PC-3 (cell line): Measurements from ENCODE around the gene CHMP4B. TPM values are rescaled to one million over a fixed set of nuclear protein-coding genes. Genes with fewer than 3 reads are reported as not detected.

ENCODE experiments used
- ATAC-seq: fragments of 200-7000 bp; cut with Tn5 transposase; 2 replicates; pipeline ENCODE4 v1.9.1; 2020; ENCODE audit warnings: mild to moderate bottlenecking, moderate library complexity
- BruUV-seq: library from RNA; stranded (reverse); fragments of 400-500 nt; replicated peaks from 2 replicates; lab custom pipeline; 2021; lab: Mats Ljungman, UMichigan
- CTCF ChIA-PET: fragments of 300-600 bp; sonication (Branson Sonifier 250); formaldehyde crosslinking; loops from one replicate; lab custom pipeline; 2022; ENCODE audit warnings: antibody characterized with exemption; lab: Charles Lee
- POLR2A ChIA-PET: fragments of 300-600 bp; sonication (Branson Sonifier 250); formaldehyde crosslinking; loops from one replicate; lab custom pipeline; 2022; ENCODE audit warnings: antibody characterized with exemption; ENCODE audit not compliant: unreplicated experiment; lab: Charles Lee
- DNase-seq: peaks from one replicate; pipeline ENCODE4 v3.0.0-alpha.2; 2015
- H2AFZ ChIP-seq: fragments of 300-600 bp; sonication (generic); 2 replicates; pipeline ENCODE4 v1.6.0; 2016; ENCODE audit warnings: antibody characterized with exemption, low read length
- H3F3A ChIP-seq: fragments of 300-600 bp; sonication (generic); one replicate; pipeline ENCODE4 v1.6.0; 2017; ENCODE audit warnings: antibody characterized with exemption, low read length, control low read depth, mild to moderate bottlenecking; ENCODE audit not compliant: unreplicated experiment
- H3K27ac ChIP-seq: fragments of 300-600 bp; sonication (generic); 2 replicates; pipeline ENCODE4 v1.5.1; 2016; ENCODE audit warnings: mild to moderate bottlenecking, low read length
- H3K27me3 ChIP-seq: fragments of 300-600 bp; sonication (generic); 2 replicates; pipeline ENCODE4 v1.6.1; 2016; ENCODE audit warnings: low read length, mixed read lengths
- H3K36me3 ChIP-seq: fragments of 300-600 bp; sonication (generic); 2 replicates; pipeline ENCODE4 v1.6.1; 2016; ENCODE audit warnings: low read depth, mixed run types, low read length, mixed read lengths
- H3K4me1 ChIP-seq: fragments of 300-600 bp; sonication (generic); 2 replicates; pipeline ENCODE4 v1.5.1; 2016; ENCODE audit warnings: low read length; ENCODE audit not compliant: insufficient read depth
- H3K4me2 ChIP-seq: fragments of 300-600 bp; sonication (generic); 2 replicates; pipeline ENCODE4 v1.6.0; 2016; ENCODE audit warnings: low read length
- H3K4me3 ChIP-seq: fragments of 300-600 bp; sonication (generic); 2 replicates; pipeline ENCODE4 v1.5.1; 2016; ENCODE audit warnings: mild to moderate bottlenecking, low read length, mixed read lengths
- H3K79me2 ChIP-seq: fragments of 300-600 bp; sonication (generic); 2 replicates; pipeline ENCODE4 v1.6.1; 2017; ENCODE audit warnings: low read length, mixed read lengths
- H3K9ac ChIP-seq: fragments of 300-600 bp; sonication (generic); 2 replicates; pipeline ENCODE4 v1.6.0; 2016; ENCODE audit warnings: mild to moderate bottlenecking, low read length
- H3K9me2 ChIP-seq: fragments of 300-600 bp; sonication (generic); replicated peaks from 2 replicates; pipeline ENCODE4 v1.6.1; 2016; ENCODE audit warnings: mixed run types, low read length, mixed read lengths
- H3K9me3 ChIP-seq: fragments of 300-600 bp; sonication (generic); 2 replicates; pipeline ENCODE4 v1.6.1; 2016; ENCODE audit warnings: low read length, mixed read lengths
- H4K20me1 ChIP-seq: fragments of 300-600 bp; sonication (generic); 2 replicates; pipeline ENCODE4 v1.6.1; 2016; ENCODE audit warnings: low read length, mixed read lengths
- CTCF ChIP-seq: fragments of 300-600 bp; sonication (generic); conservative IDR thresholded peaks from 2 replicates; pipeline ENCODE4 v1.5.1; 2017; ENCODE audit warnings: antibody characterized with exemption, low read depth, mild to moderate bottlenecking, low read length
- EZH2 ChIP-seq: fragments of 300-600 bp; sonication (generic); IDR thresholded peaks from one replicate; pipeline ENCODE4 v1.6.1; 2017; ENCODE audit warnings: antibody characterized with exemption, mild to moderate bottlenecking, low read length; ENCODE audit not compliant: unreplicated experiment
- EZH2phosphoT487 ChIP-seq: fragments of 300-600 bp; sonication (generic); IDR thresholded peaks from 2 replicates; pipeline ENCODE4 v1.6.1; 2018; ENCODE audit warnings: mild to moderate bottlenecking, antibody characterized with exemption, low read length, borderline replicate concordance
- intact Hi-C: fragments of 100-400 bp; cut with micrococcal nuclease; formaldehyde crosslinking; loops from 2 replicates; pipeline ENCODE4 v1.9.0; 2023
- total RNA-seq: library from RNA; depleted of rRNA; stranded (reverse); fragments of >200 nt; gene quantifications from 2 replicates; pipeline ENCODE4 v1.2.3, GENCODE V29; 2014

CHMP4B gene
- total RNA-seq, 1 experiment from 2014 or later, result 68.8 TPM

DNA sequence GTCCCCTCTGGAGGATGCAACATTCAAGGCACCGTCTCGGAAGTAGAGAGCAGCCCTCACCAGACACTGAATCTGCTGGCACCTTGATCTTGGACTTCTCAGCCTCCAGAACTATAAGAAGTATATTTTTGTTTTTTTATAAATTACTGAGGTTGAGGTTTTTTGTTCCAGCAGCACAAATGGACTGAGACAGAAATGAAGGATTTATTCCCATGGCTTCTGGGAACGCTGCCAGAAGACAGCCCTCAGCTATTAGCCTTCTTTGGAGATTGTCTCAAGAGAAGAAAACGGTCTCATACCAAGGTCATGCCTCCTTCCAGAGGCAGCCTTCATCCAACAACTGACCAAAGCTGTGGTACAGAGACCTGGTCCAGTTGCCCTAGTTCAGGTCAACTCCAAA, 85.4 kb downstream of the CHMP4B start:
- H3K36me3 ChIP-seq, result no peaks in the 10 kb centered on the region
- no peaks in the 10 kb centered on the region for H3K79me2 ChIP-seq
- no peaks in the 10 kb centered on the region for H4K20me1 ChIP-seq
- TF ChIP-seq CTCF (no peak), EZH2phosphoT487 (no peak), EZH2 (no peak)
- H3K27ac ChIP-seq, result no peak overlapping the region
- H3K9me2 ChIP-seq, result no peaks in the 10 kb centered on the region
- peaks cover 8% of the 10 kb centered on the region; the same call in 1 of the 2 replicates for H3K27me3 ChIP-seq
- no peak overlapping the region for H3K4me2 ChIP-seq
- no peak for ATAC-seq
- no peak overlapping the region for H3K9ac ChIP-seq
- H3F3A ChIP-seq, result no peaks in the 10 kb centered on the region
- H3K9me3 ChIP-seq, result no peaks in the 10 kb centered on the region
- no TSS peak for BruUV-seq
- H2AFZ ChIP-seq, result no peak overlapping the region
- ChIA-PET POLR2A (no interaction called here), CTCF (no interaction called here)
- H3K4me1 ChIP-seq, result no peaks in the 10 kb centered on the region
- no peak overlapping the region for H3K4me3 ChIP-seq
- intact Hi-C loops, result no loop called here
- no peak for DNase-seq

GRCh38 chr20:33897313-33897912, 86.3 kb downstream of the CHMP4B start:
- ChIA-PET CTCF (interaction anchor here (0.5 kb wide), 2 partner anchors 128 to 211 kb away, joined by 5 to 13 read pairs; no protein-coding TSS in a partner anchor), POLR2A (interaction anchor here (0.6 kb wide), 1 partner anchor 73 kb away, joined by 5 read pairs; no protein-coding TSS in a partner anchor)
- Histone ChIP-seq H3K9me3 (no peaks in the 10 kb centered on the region), H2AFZ (no peak overlapping the region), H3K9ac (no peak overlapping the region), H3K4me2 (no peak overlapping the region), H3K4me1 (no peaks in the 10 kb centered on the region), H3F3A (no peaks in the 10 kb centered on the region), H3K79me2 (no peaks in the 10 kb centered on the region), H3K9me2 (no peaks in the 10 kb centered on the region), H3K27ac (no peak overlapping the region), H3K4me3 (no peak overlapping the region), H4K20me1 (no peaks in the 10 kb centered on the region), H3K27me3 (peaks cover 8% of the 10 kb centered on the region; the same call in 1 of the 2 replicates), H3K36me3 (no peaks in the 10 kb centered on the region)
- no TSS peak for BruUV-seq
- peak; percentile 28 for DNase-seq
- ATAC-seq, result 0 out of 2 replicates have a peak, but pooled peaks have one; percentile 24
- intact Hi-C loops, result no loop called here
- TF ChIP-seq EZH2phosphoT487 (no peak), EZH2 (no peak), CTCF (peak; percentile 61)

GRCh38 chr20:33899106-33899505, 88.0 kb downstream of the CHMP4B start:
- no peak overlapping the region for H2AFZ ChIP-seq

More at GRCh38 chr20:33899106-33899505, 88.0 kb downstream of the CHMP4B start:
- H3K4me2 ChIP-seq, result no peak overlapping the region
- no peak overlapping the region for H3K27ac ChIP-seq
- H3K9ac ChIP-seq, result no peak overlapping the region
- no peak for DNase-seq
- peaks cover 8% of the 10 kb centered on the region; the same call in 1 of the 2 replicates for H3K27me3 ChIP-seq
- ChIA-PET POLR2A (no interaction called here), CTCF (no interaction called here)
- H3F3A ChIP-seq, result no peaks in the 10 kb centered on the region
- no TSS peak for BruUV-seq
- no peaks in the 10 kb centered on the region for H3K9me3 ChIP-seq
- 0 out of 2 replicates have a peak, but pooled peaks have one; percentile 18 for ATAC-seq
- H3K79me2 ChIP-seq, result no peaks in the 10 kb centered on the region
- no peaks in the 10 kb centered on the region for H3K4me1 ChIP-seq
- no peak for TF ChIP-seq EZH2
- TF ChIP-seq CTCF, result no peak
- no peak for TF ChIP-seq EZH2phosphoT487
- H3K4me3 ChIP-seq, result no peak overlapping the region
- no peaks in the 10 kb centered on the region for H4K20me1 ChIP-seq
- no peaks in the 10 kb centered on the region for H3K9me2 ChIP-seq
- H3K36me3 ChIP-seq, result no peaks in the 10 kb centered on the region
- intact Hi-C loops, result no loop called here
